GM21786 (cell line): ENCODE data around the gene STPG4.
"Not testable (repeated sequence)": the region's sequence is repeated elsewhere in the genome, so short reads cannot be mapped to it uniquely, and the experiment has no call there.

Source experiments
- ATAC-seq: cut with Tn5 transposase; IDR thresholded peaks from one replicate; pipeline ENCODE4 v1.9.1; 2021; ENCODE audit not compliant: unreplicated experiment

The STPG4 gene, protein sequence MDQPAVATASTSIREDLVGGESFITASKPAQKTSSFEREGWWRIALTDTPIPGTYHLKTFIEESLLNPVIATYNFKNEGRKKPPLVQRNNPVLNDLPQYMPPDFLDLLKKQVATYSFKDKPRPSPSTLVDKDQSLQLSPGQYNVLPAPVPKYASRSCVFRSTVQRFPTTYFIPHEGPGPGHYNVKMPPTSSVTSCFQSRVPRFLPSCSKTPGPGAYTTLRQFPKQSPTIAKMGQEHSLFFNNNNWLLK

DNA sequence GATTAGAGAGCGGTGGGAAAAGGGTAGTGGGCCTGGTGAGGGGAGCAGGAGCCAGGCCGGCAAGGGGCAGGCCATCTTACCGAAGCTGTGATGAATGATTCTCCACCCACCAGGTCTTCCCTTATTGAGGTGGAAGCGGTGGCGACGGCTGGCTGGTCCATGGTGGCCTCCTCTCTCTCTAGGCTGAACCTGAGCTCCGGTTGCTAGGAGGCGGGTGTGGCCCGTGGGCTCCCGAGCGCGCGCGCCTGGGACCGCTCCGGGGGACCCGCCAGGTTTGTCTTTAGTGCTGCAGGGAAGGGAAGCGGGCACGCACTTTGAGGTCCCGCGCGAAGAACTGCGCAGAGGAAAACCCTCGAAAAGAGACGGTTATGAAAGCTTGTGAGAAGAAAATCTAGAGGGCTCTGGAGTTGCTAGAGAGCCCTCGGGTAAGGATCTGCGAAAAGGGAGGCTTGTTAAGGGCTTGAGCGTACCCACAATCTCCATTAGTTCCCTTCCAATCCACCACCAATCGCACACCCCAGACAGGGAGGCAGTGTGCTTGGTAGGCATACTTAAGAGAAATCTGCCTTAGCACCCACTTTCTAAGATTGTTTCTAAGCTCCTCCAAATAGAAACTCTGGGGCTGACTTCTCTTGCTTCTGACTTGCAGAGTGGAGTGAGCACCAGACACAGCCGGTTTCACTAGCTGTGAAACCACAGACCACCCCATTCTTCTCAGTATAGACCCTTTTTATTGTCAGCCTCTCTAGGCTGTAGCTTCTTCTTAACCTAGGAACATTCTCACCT lies at the start of gene STPG4:
Gene STPG4 (minus strand): TSS at position 218 of the 786 bp plus-strand sequence. CDS start 57 bp downstream, at position 161.
- ATAC-seq = no peak

DNA sequence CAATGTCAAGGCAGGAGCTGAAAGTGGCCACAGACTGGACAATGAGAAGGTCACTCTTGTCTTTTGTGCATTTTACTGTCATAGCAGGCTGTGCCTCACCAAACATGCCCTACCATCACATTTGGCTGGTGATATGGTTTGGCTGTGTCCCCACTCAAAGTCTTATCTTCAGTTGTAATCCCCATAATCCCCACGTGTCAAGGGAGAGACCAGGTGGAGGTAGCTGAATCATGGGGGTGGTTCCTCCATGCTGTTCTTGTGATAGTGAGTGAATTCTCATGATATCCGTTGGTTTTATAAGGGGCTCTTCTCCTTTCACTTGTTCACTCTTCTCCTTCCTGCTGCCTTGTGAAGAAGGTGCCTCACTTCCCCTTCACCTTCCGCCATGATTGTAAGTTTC lies 49.6 kb upstream of the STPG4 start:
- no peak for ATAC-seq

DNA sequence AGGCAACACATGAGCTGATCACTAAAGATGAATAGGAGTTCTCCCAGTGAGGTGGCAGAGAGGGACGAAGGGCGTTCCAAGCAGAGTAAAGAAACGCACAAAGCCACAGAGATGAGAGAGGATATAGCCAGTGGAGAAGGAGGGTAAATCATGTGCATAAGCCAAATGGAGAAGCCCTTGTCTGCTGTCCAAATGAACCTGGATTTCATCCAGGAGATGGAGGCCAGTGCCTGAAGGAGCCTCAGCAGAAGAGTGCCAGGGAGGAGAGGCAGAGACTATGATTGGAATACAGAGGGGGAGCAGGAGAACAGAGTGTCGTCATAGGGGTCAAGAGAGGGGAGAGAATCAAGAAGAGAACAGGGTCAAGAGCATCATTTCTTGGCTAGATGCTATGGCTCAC lies 48.9 kb upstream of the STPG4 start:
- ATAC-seq = no peak

GRCh38 chr2:47201224-47201623 lies 46.1 kb upstream of the STPG4 start:
- no peak for ATAC-seq

GRCh38 chr2:47198985-47199451 lies 43.9 kb upstream of the STPG4 start:
- no peak for ATAC-seq

DNA sequence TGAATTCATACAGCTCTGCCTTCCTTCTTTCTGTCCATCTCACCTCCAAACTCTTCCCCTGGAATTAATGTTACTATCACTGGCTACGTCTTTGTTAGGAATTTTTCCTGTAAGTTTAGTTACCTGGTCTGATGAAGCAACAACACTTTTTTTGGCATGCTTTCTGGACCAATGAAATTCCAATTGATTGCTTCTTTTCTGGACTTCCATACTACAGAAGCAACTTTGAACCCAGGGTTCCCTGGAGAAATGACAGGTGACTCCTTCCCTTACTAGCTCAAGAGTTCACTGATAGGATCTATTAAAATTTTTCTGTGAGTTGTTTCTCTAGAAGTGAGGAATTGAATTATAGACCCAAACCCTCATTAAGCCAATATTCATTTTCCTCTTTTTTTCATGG lies 41.4 kb upstream of the STPG4 start:
- ATAC-seq = no peak

- no peak for ATAC-seq
Observed at GRCh38 chr2:47196046-47196445, 40.9 kb upstream of the STPG4 start.

DNA sequence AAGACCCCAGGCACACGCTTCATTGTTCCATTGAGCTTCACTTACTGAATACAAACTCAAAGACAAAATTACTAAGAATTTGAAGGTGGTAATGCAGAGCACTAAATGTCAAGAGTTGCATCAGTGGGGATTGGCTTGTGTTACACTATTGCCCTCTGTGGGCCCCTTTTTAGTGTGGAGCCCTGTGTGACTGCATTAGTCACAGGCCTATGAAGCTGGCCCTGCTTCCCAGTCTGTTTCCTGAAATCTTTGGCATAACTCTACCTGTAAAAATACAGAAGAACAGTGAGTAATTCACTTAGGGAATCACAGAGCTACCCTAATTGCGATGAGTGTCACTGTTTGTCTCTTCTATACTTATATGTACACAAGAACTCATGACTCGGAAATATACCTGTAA lies 40.0 kb upstream of the STPG4 start:
- no peak for ATAC-seq

GRCh38 chr2:47194410-47194809 lies 39.3 kb upstream of the STPG4 start:
- no peak for ATAC-seq

GRCh38 chr2:47193607-47194006 lies 38.5 kb upstream of the STPG4 start:
- ATAC-seq = no peak

DNA sequence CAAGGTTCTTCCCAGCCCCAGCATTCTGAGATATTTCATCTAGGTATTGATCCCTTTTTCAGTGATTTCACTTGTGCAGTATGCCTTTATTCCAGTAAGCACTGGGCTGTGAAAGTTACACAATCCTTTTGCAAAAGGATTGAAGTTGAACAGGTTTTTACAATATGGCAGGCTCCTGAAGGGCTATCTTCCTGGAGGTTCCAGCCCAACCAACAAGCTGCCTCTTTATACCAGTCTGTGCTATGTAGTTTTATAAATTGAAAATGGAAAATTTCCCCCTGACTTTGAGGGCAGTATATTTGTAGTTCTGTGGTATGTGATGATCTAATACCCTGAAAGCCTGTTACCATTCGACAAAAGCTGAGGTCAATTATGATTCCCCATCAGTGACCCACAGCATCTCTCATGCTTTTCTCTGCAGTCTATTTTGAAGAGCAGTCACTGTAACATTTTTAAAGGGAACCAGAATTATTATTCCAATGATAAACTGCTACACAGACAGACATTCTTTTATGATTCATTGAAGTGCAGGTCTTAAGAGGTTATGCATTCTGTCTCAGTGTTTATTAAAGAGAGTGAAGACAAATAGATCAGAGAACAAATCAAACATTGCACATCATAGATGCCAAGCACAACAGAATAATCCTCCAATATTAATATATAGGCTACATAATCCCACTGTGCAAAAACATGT lies 35.2 kb upstream of the STPG4 start:
- no peak for ATAC-seq

GRCh38 chr2:47189635-47190034 lies 34.5 kb upstream of the STPG4 start:
- no peak for ATAC-seq

GRCh38 chr2:47187069-47187468 lies 32.0 kb upstream of the STPG4 start:
- no peak for ATAC-seq

DNA sequence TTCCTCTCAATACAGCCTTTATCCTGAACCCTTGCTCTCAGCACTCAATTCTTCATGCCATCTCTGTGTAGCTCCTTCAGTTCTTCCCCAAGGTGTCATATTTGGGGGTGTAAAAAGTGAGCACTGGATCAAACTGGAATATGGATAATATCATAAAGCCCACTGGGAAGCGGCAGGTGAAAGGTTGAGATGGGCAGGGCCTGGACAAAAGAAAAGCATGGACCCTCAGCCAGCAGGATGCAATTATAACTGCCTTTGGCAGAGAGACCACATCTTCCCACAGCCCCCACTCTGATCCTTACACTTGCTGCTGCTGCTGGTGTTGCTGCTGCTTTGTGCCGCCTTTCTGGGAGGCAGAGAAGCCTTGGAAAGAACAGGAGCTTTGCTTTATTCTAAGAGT lies 31.2 kb upstream of the STPG4 start:
- ATAC-seq = no peak

DNA sequence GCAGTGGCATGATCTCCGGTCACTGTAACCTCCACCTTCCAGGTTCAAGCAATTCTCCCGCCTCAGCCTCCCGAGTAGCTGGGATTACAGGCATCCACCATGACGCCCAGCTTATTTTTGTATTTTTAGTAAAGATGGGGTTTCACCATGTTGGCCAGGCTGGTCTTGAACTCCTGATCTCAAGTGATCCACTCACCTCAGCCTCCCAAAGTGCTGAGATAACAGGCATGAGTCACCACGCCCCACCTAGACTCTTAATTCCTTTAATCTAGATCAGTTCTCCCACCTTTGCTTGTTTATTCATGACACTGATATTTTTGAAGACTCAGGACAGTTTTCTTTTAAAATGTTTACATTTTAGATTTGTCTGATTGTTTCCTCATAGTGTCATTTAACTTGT lies 30.0 kb upstream of the STPG4 start:
- not testable (repeated sequence) for ATAC-seq

- no peak for ATAC-seq
Observed at GRCh38 chr2:47181176-47181575, 26.1 kb upstream of the STPG4 start.

GRCh38 chr2:47180531-47180930 lies 25.4 kb upstream of the STPG4 start:
- no peak for ATAC-seq

DNA sequence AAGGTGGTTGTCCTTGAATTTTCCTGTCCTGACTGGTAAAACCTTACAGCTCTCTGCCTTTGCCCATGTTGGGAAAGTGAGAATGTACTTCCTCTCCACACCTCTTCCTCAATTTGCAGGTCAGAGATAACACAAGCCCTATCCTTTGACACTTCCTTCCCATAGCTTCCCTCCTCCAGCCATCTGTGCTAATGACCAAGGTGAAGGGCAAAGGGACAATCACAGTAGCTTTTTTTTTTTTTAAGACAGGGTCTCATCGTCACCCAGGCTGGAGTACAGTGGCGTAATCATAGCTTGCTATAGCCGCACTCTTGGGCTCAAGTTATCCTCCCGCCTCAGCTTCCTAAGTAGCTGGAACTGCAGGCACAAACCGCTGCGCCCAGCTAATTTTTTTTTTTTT lies 24.3 kb upstream of the STPG4 start:
- no peak for ATAC-seq

GRCh38 chr2:47178341-47178740 lies 23.2 kb upstream of the STPG4 start:
- ATAC-seq = no peak

DNA sequence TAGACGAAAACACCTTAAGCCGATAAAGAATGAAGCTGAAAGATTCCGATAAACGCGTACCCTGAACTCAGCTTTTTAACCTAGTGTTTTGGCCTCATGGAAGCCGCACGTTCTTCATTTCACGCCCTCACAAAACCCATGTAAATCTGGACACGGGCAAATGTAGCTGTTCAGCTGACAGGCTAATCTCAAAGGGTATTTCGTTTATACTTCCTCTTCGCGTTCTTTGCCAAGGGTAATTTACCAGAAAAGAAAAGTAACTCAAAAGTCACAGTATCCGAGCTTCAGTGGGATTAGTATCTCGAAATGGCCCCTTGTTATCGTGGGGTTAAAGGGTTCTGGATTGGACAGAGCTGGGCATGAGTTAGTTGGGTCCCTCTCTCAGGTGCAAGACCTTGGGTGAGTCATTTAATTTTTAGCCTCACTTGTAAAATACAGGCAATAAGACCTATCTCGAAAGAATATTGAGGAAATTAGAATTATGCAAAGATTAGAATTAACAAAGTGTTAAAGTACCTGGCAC lies 22.0 kb upstream of the STPG4 start:
- peak; percentile 4 for ATAC-seq

DNA sequence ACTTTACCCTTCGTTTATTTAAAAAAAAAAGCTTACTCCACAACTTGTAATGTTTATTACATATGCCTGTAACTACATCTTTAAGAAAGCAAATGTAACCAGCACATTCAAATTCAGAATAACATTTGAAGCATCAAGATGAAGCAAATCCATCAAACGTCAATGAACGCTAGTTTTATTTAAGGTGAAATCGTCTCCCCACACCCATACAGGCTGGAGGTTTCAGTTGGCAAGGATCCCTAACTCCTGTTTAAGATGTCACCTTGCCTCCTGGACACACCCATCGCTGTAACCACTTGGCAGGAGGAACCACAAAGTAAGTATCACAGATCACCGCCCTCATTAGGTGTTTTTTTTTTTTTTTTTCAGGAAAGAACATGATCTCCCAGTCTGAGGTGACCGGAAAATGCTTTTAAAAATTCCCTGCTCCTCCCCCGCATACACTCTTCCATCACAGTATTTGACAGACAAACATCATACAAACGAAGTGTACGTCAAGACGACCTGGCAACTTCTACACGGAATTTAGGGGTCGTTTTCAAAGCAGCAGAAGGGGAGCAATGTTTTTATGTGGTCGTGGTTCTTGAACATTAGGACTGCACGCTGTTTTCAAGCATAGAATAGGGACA lies 19.7 kb upstream of the STPG4 start:
- ATAC-seq = no peak
